Epithelial cell of prostate (primary cell): ENCODE measurements around the gene LAPTM5.

Source experiments
- DNase-seq: peaks from one replicate; pipeline ENCODE4 v3.0.0-alpha.2; 2011; ENCODE audit warnings: low read depth, low spot score
- H3K27ac ChIP-seq: fragments of 450-650 bp; 2 replicates; pipeline ENCODE4 v1.5.1; 2017; ENCODE audit warnings: mild to moderate bottlenecking

Gene LAPTM5

DNA sequence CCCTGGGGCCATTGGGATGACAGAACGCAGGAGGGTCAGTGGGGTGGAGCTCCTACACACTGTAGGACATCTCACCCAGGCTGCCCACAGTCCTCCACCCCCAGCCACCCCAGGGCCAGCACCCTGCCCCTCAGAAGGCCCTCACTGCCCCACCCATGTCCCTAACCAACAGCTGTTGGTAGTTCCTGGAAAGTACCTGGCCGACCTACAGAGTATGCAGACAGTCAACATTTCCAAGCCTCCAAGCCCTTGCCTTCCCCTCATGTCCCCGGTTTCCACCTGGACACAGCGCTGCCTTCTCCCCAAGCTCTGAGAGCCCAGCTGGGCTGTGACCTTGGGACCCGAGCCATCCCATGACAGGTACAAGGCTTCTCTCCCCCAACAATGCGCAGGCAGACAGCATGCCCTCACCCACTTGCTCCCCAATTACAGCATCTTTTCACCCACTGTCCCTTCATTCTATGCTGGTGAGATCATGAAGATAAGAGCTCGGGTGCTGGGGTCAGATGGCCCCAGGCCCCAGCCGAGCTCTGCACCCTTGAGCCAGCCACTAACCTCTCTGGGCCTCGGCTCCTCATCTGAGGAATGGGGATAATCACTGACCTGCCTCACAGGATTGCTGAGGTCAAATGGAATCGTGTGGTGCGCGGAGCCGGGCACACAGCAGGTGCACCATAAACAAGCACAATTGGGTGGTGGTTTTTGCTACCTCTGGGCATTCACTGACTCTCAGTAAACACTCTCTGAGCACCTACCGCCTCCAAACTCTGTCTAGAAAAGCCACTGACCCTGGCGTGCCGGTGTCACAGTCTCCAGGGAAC is 11.2 kb downstream of the LAPTM5 start:
- DNase-seq, result no peak
- no peak overlapping the region for H3K27ac ChIP-seq

DNA sequence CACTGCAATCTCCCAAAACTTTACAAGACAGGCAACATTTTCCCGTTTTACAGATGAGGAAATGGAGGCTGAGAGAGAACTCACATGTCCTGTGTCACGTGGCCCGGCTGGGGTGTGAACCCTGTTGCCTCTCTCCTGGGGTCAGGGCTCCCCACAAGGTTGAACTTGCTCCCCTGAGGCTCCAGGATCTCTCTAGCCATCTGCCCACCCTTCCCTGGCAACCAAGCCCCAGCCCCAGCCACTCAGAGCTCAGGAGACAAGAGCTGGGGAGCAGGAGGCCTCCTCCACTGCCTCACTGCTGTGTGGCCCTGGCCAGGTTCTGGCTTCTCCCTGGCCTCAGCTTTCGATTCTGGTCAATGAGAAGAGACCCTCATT is 11.8 kb downstream of the LAPTM5 start:
- DNase-seq, result no peak
- no peak overlapping the region for H3K27ac ChIP-seq

DNA sequence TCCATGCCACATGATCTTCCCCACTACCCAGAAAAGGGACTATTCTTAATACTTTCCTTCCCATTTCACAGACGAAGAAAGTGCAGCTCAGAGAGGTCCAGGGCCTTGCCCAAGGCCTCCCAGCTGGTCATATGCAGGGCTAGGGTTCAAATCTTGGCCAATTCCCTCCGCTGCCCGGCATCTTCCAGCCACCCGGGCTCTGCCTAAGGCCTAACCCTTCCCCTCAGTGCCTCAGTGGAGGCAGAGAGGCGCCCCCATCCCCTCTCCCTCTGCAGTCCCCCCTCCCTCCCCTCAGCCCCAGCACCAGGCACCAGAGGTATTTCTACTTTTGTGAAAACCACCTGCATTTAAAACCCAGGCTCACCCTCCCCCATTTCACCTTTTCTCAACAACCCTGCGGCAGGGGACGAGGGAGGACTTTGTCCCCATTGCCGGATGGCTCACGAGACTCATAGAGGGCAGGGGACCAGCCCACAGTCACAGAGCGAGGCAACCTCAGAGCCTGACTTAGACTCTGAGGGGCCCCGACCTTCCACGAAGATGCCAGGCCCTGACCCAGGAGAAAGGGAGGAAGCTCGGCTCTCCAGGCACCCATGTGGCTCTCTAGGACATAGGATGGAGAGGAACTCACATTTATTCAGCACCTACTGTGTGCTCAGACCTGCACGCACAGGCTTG is 12.3 kb downstream of the LAPTM5 start:
- H3K27ac ChIP-seq, result no peak overlapping the region
- DNase-seq, result no peak

DNA sequence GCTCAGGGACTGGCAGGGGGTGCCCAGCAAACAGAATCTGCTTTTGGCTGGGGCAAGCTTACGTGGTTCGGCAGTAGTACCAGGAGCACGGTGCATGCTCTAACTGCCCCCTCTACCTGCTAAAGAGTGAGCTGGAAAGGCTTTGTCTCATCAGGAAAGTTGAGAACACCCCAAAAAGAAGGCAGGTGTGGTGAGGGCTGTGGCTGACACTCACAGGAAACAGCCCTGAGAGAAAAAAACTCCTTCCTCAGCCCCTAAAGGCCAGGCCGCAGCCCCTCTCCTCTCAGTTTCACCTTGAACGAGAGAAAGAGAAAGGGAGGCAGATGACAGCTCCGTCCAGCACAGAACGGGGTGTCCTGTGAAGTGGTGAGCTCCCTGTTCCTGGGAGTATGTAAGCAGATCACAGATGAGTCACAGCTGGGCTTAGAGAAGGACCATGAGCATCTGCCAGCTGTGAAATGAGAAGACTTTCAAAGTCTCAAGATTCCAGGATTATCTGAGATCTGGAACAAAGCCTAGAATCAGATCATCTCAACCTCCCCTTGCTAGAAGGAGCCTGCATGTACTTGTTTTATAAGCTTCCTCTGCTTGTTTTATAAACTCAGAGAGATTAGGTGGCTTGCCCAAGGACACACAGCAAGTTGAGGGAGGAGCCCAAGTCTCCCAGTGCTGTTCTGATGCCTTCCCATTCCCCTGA is 13.4 kb downstream of the LAPTM5 start:
- no peak overlapping the region for H3K27ac ChIP-seq
- no peak for DNase-seq

DNA sequence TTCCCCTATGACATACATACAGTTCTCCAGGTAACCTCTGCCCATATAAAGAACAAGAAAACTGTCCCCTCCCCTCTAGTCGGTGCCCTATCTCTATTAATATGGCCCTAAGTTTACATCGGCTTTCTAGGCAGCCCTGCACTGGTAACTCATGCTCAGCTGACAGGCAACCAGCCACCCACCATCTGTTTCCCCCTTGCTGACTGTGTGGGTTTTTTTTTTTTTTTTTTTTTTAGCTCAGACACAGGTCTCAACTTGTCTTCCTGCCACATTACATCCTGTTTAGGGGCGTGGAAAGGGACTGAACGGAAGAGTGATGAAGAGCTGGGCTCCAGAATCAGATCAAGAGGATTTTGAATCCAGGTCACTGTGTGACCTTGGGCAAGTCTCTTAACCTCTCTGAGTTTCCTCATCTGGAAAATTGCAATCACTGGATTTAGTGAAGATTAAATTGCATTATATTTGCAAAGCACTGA is 14.0 kb downstream of the LAPTM5 start:
- H3K27ac ChIP-seq, result no peak overlapping the region
- no peak for DNase-seq

DNA sequence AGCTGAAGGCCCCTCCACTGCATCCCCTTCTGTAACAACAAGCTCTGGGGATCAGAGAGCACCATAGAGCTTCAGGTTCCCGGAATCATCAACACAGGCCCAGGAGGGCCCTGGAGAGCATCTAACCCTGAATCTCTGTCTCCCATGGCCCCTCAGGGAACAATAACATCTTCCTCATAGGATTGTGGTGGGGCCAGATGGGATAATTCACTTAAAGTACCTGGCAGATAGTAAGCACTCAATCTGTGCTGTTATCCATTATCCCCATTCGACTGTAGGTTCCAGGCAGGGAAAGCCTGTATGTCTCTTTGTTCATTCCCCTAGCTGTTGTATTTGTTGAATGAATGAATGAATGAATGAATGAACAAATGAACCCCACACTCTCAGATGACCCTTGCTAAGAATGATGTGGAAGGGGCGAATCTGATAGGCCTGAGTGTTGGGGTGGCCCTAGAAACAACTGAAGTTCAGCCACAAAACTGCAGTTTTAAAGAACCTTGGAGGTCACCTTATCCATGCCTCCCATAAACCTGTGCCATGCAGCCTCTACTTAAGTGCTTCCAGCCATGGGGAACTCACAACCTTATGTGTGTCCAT is 14.5 kb downstream of the LAPTM5 start:
- DNase-seq, result no peak
- no peak overlapping the region for H3K27ac ChIP-seq

DNA sequence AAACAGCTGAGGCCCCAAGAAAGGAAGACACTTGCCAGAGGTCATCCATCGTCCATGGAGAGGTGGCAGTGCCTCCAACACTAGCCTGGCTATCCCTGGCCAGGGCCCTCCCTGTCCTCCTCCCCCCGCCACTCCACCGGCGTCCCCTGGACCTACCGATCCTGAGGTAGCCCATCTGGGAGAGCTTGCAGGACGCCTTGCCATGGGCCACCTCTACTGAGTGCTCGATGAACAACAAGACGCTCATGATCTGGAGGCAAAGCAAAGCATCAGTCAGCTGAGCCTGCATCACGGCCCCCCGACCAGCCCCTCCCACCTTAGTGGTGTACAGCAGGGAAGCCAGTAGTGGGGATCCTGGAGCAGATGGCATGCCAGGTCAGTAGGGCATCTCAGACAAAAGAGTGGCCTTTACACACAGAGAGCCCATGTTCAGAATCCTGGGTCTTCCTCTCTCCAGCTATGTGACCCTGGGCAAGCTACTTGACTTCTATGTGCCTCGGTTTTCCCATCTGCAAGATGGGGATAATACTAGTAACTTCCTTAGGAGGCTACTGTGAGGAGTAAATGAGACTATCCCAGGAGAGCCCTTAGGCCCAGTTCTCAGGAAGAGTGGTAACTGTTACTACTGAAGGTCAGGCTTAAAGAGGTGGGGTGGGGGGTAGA is 15.1 kb downstream of the LAPTM5 start:
- H3K27ac ChIP-seq, result no peak overlapping the region

DNA sequence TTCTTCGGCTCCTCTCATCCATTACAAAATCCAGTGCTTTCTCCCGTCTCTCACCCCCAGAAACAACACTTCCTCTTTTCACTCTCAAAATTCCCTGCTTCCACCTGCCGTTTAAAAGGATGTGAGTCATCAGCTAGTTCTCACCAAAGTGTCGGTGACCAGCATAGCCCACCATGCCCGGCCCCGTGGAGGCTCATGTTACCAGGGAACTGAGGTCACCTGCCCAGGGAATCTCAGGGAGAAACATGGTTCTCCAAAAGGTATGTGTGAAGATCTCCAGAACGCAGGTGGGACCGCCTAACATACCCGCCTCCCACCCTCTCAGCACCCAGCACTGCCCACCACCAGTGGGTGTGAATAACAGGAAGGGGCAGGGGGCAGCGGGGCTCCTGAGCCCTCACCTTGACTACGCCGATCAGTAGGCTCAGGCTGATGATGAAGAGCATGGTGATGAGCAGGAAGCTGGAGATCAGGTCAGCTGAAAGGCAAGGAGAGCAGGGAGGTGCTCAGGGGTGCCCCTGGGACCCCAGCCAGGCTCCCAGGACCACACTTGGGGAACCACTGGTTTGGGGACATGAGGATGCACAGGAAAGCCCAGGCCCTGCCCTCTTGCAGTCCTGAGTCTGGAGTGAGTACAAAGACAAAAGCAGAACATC is 16.2 kb downstream of the LAPTM5 start:
- H3K27ac ChIP-seq, result no peak overlapping the region
- no peak for DNase-seq

More for the DNA sequence above, 15.1 kb downstream of the LAPTM5 start:
- no peak for DNase-seq

DNA sequence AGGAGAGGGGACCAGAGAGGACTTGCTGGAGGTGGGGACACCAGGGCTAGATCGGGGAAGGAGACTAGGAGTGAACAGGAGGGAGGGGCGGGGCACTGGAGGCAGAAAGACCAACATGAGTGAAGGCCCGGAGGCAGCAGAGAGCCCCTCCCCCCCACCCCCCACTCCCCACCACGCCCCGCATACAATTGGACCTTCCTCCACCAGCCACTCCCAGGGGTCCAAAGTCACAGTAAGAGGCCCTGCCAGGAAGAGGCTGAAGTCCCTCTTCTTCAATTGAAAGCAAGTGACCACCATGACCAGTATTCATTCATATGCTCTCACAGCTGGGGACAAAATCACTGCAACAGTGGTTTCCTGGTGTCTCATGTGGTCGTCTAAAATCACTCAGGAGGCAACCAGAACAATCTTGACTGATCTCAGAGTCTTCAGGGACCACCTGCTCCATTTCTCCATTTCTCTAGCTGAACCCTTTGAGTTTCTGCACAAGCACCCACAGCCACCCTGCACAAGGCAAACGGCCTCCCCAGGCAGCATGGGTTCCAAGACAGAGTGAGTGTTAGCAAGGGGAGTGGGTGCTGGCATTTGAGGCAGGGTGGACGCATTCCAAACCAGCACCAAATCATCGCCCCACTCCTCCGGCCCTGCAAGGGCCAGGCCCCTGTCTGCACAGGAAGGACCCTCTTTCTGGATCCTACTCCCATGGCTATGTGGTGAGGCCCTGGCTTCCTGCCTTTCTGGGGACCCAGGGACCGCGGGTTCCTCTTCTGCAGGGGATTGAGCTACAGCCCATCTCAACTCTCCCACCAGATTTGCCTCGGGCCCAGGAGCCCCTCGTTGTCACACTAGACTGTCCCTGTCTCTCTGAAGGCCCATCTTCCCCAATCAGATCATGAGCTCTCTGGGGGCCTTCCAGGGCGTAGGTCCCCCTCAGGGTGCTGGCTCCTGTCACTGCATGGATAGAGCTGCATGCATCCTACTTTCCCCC is 17.0 kb downstream of the LAPTM5 start:
- H3K27ac ChIP-seq, result no peak overlapping the region
- no peak for DNase-seq

DNA sequence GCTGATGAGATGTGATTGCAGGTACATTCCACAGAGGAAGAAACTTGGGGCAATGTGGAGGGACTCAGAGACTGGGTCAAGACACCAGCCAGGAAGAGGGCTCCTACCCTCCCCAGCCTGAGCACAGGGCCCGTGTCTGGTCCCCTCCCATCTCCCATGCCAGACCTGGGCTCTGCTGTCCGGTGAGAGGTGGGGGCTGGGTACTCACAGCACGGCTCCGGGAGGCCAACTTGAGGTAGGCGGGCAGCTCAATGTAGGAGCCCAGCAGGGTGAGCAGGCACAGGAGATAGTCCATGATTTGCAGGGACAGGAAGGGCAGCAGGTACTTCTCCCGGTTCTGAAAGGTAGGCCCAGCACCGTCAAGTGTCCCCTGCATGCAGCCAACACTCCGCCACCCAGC is 18.0 kb downstream of the LAPTM5 start:
- H3K27ac ChIP-seq, result no peak overlapping the region
- no peak for DNase-seq

DNA sequence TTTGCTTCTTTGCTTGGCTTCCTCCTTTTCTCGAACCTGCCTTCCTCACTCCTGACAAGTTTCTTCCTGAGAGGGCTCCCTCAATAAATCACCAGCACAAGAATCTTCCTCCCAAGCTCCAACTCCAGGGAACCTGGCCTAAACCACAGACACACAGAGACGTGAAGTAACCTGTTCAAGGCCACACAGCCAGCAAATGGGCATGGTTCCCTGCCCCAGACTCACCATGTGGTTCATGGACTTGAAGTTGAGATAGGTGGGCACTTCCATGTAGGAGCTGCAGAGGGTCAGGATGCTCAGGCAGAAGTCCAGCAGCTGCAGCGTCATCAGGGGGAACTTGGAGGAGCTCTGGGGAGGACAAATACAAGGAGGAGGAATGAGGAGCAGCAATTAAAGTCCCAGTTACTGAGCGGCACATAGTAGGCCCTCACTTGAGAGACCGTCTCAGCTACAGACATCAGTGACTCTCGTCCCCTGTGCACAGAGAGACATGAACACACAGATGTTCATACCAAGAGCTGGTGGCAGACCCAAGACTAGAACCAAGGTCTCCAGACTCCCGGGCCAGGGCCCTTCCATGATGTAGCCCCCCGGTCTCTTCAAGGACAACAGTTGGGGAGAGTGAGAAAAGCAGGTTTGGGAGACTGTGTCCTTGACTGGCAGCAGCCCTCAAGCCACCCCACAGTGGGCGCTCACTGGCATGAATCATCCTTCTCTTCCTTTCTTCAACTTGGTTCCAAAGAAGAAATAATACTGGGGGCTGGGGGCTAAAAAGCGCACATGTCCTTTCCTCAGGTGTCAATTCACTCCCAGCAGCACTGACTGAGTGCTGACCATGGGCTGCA is 18.6 kb downstream of the LAPTM5 start:
- DNase-seq, result no peak
- H3K27ac ChIP-seq, result no peak overlapping the region

DNA sequence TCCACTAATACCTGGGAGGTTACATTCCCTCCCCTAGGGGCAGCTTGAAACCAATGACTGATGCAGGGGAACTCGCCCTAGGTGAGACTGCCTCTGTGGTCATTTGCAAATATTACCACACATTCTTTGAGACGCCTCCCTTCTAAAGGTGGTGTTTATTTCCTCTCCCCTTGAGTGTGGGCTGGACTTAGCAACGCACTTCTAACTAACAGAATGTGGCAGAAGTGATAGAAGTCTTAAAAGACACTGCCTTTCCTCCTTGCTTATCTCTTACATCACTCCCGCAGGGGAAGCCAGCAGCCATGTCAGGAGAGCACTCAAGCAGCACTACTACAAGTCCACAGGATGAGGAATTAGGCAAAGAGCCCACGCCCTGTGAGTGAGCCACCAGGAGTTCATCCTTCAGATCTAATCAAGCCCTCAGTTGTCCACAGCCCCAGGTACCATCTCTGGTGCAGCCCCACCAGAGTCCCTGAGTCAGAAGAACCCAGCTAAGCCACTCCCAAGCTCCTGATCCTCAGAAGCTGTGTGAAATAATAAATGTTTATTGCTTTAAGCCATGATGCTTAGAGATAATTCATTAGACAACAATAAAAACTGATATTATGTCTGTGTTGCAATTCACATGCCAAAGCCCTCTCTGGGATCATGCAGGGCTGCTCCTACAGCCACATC is 19.4 kb downstream of the LAPTM5 start:
- DNase-seq, result no peak
- H3K27ac ChIP-seq, result no peak overlapping the region

DNA sequence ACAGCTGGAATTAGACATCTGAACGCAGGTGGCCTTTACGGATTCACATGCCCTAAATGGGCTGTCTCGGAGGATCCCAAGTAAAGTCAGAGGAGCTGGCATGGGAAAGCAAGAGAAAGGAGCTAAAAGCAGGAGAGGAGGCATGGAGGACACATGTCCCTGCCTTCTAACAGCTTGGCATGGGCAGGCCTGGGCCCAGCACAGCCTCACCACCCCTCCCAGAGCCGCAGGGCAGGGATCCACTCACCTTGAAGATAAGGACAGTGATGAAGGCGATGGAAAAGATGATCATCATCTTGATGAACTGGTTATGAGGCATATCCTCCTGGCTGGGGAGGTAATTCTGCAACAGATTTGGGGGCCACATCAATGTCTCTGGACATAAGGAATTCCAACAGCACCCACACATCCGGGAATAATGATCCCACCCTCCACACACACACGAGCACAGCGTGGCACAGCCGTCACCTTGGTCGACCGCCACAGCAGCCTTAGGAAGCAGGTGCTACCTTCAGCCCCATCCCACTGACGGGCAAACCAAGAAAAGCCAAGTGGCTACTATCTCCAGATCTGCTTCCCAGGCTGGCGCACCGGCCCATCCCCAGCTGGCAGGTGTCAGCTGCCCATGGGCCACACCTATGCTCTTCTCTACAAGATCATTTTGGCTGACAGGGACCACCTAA is 20.1 kb downstream of the LAPTM5 start:
- no peak for DNase-seq
- no peak overlapping the region for H3K27ac ChIP-seq

DNA sequence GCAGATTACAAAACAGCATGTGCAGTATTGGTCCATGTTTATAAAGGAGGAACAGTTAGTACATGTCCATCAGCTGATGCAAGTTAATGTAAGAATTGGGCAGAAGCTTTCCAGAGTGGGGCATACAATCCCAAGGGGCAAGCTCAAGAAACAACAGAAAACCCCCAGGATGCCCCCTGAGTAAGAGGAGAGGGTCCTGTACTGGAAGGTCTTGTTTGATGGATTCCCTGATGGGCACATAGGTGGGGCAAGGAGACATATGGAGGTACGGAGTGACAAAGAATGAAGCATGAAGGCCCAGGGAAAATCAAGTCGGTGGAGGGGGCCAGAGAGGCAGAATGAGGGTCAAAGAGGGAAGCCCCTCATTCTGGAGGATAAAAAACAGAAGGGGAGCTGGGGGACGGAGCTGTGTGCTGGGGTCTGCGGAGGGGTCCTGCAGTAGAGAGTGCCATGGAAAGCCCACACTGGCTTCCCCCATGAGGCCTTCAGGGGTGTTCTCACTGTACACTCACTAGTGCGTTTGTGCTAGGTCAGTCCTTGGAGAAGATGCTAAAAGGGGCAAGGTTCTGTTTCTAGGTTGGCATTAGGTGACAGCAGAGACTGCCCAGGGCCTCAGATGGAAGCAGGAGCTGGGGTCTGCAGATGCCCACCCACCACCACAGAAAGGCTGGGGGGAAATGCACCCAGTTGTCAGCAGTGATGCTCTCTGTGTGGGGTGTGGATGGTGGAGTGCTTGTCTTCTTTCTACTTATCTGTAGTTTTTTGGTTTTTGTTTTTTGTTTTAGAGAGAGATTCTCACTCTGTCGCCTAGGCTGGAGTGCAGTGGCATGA is 21.7 kb downstream of the LAPTM5 start:
- no peak overlapping the region for H3K27ac ChIP-seq
- DNase-seq, result no peak

DNA sequence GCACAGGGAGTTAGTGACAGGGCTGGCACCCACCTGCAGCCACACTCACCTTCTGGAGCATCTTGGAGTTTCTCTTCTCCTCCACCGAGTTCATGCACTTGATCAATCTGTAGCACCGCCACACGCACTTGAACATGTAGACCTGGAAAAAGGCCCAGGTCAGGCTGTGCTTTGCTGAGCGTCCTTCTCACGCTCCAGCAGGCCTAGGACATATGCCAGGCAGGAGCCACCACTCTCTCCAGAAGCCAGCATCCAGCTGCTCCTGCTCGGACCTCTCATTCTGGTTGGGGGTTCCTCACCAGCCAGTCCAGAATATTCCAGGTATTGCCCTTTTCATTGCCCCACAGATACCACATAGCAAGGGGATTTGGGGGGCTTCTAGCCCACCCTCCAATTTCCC is 22.4 kb downstream of the LAPTM5 start:
- no peak overlapping the region for H3K27ac ChIP-seq
- DNase-seq, result no peak

DNA sequence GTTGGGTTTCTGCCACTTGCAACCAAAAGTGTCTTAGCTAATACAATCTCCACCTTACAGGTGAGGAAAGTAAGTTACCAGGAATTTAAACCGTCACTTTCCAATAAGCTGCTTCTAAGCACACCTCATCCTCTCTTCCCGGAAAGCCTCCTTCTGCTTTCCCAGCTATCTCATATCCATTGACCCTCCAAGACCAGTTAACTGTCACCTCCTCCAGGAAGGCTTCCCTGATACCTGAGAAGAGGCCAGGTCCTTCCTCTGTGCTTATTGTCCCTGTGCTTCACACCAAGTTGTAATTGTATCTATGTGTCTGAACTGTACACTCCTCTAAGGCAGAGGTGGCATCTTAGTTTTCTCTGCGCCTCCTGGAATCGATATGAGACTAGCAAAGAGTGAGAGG is 23.0 kb downstream of the LAPTM5 start:
- no peak overlapping the region for H3K27ac ChIP-seq
- DNase-seq, result no peak
